ENCODE data around the gene PQBP1.

Gene PQBP1

GRCh38 chrX:48923771-48924170 is 26.0 kb downstream of the PQBP1 start:
- DNase-seq (ENCODE audit: low read depth), result no peak

GRCh38 chrX:48924270-48924669 is 26.5 kb downstream of the PQBP1 start:
- no peak for DNase-seq (ENCODE audit: low read depth)

- DNase-seq (ENCODE audit: low read depth), result no peak
These were observed 29.4 kb downstream of the PQBP1 start for GRCh38 chrX:48927123-48927522.

GRCh38 chrX:48927736-48928382 is 30.1 kb downstream of the PQBP1 start:
- no peak for DNase-seq (ENCODE audit: low read depth)

GRCh38 chrX:48933757-48934156 is 36.0 kb downstream of the PQBP1 start:
- no peak for DNase-seq (ENCODE audit: low read depth)

GRCh38 chrX:48934581-48935300 is 37.0 kb downstream of the PQBP1 start:
- no peak for DNase-seq (ENCODE audit: low read depth)

- DNase-seq (ENCODE audit: low read depth), result no peak
These were observed 37.6 kb downstream of the PQBP1 start for GRCh38 chrX:48935301-48935670.

- no peak for DNase-seq (ENCODE audit: low read depth)
These were observed 38.8 kb downstream of the PQBP1 start for GRCh38 chrX:48936429-48937053.

GRCh38 chrX:48937054-48937907 is 39.6 kb downstream of the PQBP1 start:
- DNase-seq (ENCODE audit: low read depth), result peak; percentile 68

GRCh38 chrX:48938721-48939425 is 41.1 kb downstream of the PQBP1 start:
- DNase-seq (ENCODE audit: low read depth), result no peak

- no peak for DNase-seq (ENCODE audit: low read depth)
These were observed 41.9 kb downstream of the PQBP1 start for GRCh38 chrX:48939524-48940228.

- DNase-seq (ENCODE audit: low read depth), result no peak
These were observed 42.8 kb downstream of the PQBP1 start for GRCh38 chrX:48940404-48940955.

- DNase-seq (ENCODE audit: low read depth), result no peak
These were observed 45.2 kb downstream of the PQBP1 start for GRCh38 chrX:48942895-48943294.

- no peak for DNase-seq (ENCODE audit: low read depth)
These were observed 48.0 kb downstream of the PQBP1 start for GRCh38 chrX:48945517-48946348.

GRCh38 chrX:48948589-48948988 is 50.9 kb downstream of the PQBP1 start:
- no peak for DNase-seq (ENCODE audit: low read depth)

All from stimulated activated CD8-positive, alpha-beta memory T cell treated with anti-CD3 and anti-CD28 coated beads, Interleukin-12 subunit alpha, Interleukin-12 subunit beta, amount 100 ng/mL, for 1 hour (primary cell).